Stimulated activated CD8-positive, alpha-beta memory T cell treated with anti-CD3 and anti-CD28 coated beads, Interleukin-12 subunit alpha, Interleukin-12 subunit beta, amount 100 ng/mL, for 4 hours (primary cell): ENCODE measurements around the gene ALOX5.
A peak's percentile ranks its signal among the peaks of the same experiment; 100 is the strongest.

Source experiments
- DNase-seq: peaks from one replicate; pipeline ENCODE4 v3.0.0-alpha.2; 2020; ENCODE audit warnings: low read depth

Gene ALOX5

DNA sequence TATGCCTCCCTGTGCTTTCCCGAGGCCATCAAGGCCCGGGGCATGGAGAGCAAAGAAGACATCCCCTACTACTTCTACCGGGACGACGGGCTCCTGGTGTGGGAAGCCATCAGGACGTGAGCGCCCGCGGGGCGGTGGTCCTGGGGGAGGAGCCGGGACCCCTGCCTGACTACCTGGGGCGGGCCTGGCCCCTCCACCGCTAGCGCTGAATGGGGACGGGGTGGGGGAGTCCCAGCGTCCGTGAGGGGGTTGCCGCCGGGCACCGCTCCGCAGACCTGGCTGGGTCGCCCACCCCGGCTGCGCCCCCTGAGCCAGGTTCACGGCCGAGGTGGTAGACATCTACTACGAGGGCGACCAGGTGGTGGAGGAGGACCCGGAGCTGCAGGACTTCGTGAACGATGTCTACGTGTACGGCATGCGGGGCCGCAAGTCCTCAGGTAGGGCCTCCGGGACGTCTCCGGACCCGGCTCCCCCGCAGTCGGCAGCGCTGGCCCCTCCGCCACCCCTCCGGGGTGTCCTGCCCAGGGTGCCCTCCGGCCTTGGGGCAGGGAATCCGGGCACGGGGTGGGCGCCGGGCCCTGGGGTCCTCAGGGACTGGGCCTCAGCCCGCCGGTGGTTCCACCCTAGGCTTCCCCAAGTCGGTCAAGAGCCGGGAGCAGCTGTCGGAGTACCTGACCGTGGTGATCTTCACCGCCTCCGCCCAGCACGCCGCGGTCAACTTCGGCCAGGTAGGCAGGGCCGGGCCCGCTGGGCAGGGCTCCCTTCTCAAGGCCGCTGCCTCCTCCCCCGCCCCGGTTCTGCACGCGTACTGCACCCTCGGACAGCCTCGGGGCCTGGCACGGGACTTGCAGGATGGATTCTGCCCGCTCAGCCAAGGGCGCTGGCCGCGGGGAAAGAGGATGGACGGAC, 69.3 kb downstream of the ALOX5 start:
- DNase-seq, result no peak

DNA sequence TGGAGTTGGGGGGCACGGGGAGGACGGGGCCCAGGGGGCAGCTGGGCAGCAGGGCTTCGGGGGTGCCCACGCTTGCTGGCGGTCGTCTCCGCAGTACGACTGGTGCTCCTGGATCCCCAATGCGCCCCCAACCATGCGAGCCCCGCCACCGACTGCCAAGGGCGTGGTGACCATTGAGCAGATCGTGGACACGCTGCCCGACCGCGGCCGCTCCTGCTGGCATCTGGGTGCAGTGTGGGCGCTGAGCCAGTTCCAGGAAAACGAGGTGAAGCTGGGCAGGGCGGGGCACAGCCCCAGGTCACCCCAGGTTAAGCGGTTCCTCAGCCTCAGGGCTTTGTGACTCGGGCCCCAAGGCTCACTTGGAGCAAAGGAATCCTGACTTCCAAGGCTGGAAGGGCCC, 70.0 kb downstream of the ALOX5 start:
- DNase-seq, result no peak

DNA sequence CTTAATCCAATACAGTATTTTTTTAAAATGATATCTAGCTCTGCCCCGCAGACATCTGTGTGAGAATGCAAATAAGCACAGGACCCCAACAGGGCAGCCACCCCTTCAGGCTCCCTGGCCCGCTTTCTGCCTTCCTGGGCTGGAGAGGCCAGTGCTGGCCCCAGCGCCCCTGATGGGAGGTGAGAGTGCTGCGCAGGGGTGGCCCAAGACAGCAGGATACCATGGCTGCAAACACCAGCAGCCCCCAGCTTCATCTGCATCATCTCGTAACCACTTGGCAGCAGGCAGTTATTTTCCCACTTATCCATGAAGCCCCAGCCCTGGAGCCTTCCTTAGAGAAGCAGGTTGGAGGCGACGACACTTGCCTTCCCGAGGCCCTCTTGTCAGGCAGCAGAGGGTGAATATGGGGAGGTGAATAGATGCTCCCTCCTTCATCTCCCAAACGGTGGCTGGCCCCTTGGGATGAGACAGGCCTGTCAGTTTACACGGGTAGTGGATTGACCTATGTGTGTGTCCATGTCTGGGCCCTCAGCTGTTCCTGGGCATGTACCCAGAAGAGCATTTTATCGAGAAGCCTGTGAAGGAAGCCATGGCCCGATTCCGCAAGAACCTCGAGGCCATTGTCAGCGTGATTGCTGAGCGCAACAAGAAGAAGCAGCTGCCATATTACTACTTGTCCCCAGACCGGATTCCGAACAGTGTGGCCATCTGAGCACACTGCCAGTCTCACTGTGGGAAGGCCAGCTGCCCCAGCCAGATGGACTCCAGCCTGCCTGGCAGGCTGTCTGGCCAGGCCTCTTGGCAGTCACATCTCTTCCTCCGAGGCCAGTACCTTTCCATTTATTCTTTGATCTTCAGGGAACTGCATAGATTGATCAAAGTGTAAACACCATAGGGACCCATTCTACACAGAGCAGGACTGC, 71.2 kb downstream of the ALOX5 start:
- DNase-seq, result no peak

DNA sequence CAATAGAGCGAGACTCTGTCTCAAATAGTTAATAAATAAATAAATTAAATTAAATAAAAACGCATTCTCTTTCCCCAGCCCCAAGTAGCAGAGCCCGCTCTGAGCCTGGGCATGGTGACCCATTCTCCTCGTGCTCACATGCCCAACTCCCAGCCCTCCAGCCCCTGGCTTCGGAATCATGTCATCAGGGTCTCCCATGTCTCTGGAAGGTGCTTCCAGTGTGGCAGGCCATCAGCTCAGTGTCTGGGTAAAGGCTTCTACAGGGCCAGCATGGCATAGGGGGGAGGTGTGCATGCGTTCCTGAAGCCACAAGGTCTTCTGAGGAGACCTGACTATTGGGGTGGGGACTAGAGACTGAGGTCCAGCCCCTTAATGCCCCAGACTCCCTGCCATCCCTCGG, 72.8 kb downstream of the ALOX5 start:
- DNase-seq, result no peak

DNA sequence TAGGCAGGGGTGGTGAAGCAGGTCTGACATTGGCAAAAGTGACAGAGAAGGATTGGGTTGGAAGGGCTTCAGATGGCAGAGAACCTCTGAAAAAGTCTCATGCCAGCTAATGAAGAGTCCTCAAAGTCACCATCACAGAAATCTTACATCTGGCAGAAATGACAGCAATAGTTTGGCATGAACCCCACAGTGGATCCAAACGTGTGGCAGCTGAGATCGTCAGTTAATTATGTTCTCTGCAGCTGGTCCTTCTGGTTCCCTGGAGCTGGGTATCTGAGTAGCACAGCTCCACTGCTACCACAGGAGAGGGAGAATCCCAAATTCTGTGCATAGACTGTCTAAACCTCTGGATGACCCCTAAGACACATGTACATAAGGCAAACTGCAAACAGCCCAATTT, 73.4 kb downstream of the ALOX5 start:
- no peak for DNase-seq

DNA sequence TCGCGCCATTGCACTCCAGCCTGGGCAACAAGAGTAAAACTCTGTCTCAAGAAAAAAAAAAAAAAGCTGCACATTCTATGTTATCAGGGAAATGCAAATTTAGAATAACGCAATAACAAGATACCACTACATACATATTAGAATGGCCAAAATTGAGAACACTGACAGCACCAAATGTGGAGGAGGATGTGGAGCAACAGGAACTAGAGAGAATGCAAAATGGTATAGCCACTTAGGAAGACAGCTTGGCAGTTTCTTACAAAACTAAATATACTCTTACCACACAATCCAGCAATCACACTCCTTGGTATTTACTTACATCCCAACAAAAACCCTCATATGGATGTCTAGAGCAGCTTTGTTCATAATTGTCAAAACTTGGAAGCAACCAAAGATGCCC, 76.8 kb downstream of the ALOX5 start:
- DNase-seq, result no peak

DNA sequence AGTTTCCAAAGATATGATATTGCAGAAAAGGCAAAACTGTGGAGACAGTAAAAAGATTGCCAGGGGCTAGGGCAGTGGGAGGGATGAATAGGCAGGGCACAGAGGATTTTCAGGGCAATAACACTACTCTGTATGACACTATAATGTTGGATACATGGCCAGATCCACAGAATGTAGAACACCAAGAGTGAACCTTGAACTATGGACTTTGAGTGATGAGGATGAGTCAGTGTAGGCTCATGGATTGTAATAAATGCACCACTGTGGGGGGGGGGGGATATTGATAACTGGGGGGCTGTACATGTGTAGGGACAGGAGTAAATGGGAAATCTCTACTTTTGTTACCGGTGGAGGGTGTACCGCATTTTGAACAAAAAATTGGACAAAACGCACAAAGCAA, 77.4 kb downstream of the ALOX5 start:
- no peak for DNase-seq

DNA sequence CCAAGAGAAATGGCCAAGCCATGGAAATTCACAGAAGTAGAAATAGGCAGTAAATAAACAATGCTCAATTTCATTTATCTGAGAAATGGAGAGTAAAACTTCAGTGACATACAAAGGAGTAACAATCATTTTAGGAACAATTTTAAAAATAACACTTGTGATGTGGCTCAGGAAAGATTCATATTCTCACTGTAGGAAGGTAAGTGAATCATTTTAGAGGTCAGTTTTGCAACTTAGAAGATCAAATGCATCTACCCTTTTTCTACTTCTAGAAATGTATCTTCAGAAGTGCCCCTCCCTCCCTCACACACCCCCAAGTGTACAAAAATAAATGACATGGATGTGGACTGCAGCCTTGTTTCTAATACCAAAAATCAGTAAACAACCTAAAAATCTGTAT, 78.3 kb downstream of the ALOX5 start:
- DNase-seq, result no peak

DNA sequence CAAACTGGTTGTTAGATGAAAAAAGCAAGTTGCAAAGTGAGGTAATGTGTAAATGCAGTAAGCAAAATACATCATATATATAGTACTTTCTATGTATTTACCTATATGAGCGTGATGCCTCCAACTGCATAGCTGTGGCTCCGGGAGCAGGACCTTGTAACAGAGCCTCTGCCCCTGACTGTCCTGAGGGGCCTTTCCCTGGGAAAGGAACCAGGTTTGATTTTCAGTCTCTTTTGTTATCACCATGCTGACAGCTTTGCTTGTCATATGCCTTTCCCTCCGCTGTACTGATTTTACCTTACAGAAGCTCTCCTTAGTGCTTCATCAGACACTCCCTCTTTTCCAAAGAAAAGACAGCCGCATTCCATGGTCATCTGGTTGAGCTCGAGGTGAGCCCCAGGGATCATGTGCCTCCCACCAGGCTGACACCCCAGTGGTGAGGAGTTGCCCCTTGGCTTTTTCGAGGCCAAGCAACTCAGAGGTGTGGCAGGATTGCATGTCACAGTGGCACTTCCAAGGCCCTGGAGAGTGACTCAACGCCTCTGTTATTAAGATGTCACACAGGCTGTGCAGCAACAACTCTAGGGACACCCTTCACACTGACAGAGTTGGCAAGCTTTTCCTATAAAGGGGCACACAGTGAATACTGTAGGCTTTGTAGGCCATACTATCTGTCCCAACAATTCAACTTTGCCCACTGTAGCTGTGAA, 78.9 kb downstream of the ALOX5 start:
- no peak for DNase-seq

DNA sequence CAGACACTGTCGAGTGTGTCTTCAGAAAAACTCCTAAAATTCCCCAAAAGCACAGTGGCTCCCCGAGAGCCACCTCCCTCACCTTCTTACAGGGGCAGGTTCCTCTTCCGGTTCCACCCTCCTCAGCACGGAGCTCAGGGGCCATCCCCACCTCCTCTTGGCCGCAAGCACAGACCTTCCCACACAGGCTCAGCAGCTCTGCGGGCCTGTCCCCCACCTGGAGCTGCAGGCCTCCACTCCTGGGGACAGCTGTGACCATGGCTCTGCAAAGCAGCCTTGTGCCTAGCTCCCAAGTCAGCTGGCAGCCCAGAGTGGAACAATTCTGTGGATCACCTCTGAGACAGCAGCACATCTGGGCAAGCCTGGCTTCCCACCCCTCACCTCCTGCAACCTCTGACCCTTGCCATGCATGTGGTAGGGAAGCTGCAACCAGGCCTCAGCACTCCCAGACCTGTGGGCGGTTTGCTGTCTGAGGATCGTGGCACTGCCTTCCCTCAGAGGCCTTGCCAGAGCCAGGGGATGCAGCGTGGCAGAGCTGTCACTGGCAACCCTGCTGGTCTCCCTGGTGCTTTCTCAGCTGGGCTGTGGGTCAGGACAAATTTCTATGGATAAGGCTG, 79.7 kb downstream of the ALOX5 start:
- DNase-seq, result no peak

DNA sequence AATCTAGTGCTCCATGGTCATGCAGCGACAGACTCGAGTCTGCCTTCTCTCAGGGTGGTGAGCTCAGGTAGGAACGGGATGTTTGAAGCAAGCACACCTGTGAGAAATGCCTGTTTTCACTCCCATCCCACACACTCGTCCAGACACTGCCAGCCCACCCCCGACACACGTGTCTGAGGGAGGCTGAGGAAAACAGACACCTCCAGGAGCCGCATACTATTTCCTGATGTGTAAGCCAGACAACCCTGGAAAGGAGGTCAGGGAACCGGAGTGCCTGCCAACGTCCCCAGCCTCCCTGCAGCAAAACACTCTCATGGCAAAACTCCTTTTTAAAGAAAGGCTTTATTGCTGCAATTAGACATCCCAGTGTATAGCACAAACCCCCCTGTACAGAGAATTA, 80.2 kb downstream of the ALOX5 start:
- DNase-seq, result no peak

DNA sequence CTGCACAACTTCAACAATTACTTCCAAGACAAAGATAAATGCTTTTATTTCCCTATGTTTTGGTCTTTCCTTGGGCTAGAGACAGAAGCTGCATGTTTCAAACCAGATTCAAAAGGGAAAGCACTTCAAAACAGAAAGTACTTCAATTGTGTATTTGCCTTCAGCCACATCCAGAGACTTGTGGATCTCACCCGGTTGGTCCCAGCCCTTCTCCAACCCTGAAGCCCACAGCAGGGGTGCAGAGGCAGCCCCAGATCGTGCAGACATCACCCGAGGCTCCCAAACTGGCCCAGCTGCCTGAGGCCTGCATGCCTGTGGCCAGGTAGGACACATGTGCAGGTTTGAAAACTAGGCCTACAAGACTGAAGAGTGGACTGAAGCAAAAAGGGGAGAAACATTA, 80.8 kb downstream of the ALOX5 start:
- DNase-seq, result no peak

DNA sequence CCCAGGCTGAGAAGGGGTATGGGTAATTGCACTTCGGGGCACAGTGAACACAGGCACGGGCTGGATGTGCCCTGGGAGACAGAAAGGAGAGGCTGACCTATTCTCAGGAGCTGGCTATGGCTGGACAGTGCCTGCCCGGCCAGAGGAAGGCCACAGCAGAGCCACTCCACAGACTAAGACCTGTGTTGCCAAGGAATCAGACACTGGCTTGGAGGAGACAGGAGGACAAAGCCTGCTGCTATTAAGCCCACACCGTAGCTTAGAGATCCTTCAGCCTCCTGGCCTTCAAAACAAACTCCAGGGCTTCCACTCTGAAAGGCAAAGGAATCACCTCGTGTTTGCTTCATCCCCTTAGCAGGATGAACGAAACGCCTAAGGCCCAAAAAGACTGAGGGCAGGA, 82.2 kb downstream of the ALOX5 start:
- no peak for DNase-seq

DNA sequence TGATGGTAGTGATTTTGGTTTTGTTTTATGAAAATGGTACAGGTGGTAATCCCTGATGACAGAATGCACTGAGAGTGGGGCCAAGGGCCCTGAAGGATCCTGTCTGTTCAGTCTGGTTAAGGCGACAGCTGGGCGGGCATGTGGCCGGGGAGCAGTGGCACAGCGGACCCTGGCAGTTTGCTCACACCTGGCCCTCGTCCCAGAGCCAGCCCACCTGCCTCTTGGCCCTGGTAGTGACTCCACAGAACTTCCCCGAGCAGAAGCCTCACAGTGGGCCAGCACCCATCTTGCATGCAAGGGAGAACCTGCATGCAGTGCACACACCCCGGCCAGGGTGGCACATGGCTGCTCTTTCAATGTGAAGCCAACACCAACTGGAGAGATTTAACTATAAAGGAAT, 82.8 kb downstream of the ALOX5 start:
- DNase-seq, result no peak

DNA sequence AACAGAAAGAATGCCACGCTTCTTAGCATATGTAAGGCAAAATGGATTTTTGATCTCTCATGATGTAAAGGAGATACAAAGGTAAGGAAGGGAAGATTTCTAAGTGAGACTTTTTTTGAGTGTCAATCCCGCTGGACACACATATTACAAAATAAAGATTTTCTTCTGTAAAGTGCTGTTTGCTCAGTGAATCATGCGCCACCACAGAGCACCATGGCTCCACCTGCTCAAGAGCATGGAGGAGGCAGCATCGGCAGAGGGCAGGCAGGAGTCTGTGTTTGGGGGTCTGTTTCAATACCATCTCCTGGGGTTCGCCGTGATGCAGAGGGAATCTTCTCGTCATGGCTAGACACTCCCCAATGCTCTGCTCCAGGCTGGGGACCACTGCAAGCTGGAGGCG, 83.5 kb downstream of the ALOX5 start:
- DNase-seq, result no peak

DNA sequence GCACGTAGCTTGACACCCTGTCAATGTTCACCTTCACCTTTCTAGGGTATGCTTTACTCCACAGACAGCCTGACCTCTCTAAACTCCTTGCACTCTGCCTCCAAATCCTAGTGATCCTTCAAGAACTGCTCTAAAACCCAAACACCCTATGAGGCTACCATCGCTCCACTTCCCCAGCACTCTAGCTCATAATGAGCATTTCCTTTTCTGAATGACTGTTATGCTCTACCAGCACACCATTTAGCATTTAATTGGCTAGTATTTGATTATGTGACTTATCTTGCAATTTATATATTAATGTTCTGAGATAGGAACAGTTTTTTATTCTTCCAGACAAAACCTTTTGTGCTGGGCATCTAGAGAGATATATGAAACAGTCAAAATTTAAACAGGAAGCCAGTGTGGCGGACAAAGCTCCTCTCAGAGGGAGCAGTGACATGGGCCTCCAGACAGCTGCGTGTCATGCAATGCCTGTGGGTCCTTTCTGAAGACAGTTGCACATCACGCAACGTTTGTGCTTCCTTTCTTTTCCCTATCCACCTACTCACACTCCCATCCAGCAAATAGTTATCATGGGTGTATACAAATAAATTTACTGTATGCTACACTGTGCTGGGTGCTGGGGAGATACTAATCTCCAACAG, 86.3 kb downstream of the ALOX5 start:
- no peak for DNase-seq

DNA sequence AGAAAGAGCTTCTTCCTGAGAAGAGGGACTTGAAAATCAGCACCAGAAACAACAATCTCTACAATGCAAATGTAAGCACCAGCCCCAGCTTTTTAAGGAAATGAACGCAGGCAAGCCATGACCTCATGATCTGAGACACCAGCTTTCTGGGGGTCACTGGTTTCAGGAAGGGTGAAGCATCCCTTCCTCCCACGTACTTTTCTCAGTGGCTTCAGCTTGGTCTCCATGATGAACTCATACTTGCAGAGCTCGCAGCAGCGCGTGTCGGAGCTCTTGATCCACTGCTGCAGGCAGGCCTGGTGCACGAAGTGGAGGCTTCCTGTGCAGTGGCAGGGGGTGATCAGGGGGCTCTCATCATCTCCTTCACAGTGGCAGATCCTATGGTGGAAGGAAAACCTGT, 87.0 kb downstream of the ALOX5 start:
- no peak for DNase-seq

DNA sequence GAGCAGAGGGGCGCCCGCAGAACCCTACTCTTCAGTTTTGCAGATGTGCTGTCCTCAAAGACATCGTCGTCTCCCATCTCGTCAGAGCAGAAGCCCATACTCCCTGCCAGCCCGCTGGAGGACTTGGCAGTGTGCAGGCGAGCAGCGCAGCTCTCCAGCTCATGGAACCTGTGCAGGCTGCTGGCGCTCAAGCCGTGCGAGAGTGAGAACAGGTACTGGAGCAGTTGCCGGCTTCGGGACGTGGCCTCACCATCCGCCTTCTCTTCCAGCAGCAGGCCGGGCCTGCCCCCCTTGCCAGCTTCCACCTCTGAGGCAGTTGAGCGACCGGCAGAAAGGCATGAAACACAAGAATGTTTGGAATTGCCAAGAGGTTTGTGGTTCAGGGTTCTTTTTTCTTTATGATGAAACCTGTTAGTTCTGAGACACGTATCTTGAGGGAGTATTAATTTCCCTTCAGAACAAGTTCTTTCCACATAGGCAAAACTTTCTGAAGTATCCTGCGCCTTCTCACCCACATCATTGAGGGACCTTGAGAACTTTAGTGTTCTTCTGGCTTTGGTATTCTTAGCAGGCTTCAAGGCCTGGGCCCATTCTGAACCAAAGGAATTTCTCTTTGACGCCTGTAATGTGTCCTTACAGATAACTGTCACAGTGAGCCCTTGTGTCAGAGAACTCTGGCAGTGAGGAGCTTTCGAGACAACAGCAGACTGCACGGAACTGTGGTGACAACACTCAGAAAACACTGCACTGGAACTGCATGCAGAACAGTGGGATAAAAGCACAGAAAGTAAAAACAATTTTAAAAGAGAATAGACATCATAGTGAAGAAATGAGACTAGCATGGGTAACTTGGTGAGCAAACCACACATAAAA, 89.5 kb downstream of the ALOX5 start:
- no peak for DNase-seq

DNA sequence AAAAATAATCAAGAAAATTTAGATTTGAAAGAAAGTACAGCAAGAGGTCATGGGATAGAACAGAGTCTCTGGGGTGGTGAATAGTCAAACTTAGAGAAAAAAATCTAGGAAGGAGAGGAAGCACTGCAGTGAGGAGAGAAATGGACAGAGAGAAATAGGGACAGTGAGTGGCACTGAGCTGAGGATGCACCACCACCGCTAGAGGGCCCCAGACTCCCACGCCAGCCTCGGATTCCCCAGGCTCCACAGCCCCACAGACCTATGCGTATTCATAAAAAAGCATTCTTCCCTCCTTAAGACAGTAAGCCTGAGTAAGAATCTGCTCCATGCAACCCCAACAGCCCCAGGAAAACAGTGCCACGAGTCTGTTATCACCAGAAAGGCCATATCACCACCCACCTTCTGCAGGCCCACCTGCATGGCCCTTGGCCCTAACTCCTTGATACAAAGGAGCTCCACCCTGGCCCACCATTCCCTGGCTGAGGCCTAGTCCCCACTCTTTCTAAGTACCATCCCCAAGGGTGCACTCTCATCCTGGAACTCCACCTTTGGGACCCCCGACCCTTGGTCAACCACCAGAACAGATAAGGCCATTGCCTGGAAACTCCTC, 91.0 kb downstream of the ALOX5 start:
- peak; percentile 49 for DNase-seq

DNA sequence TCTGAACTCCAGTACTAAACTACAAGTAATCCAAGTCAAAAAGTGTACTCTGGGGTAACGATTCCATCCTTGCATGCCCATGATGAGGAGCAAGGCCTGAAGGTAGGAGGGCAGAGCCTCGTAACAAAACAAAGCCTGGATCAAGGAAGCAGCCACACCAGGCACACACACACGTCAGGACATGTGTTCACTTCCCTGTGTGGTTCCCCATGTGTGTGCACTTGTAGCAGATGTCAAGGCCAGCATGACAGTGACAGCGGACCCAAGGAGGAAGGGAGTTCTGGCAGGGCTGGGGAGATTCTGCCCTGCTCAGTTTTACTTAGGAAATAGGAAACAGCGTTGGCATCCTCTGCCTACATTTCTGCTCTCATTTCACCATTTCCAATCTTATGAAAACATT, 92.8 kb downstream of the ALOX5 start:
- no peak for DNase-seq
